HCT116 (cell line): ENCODE measurements around the gene HS3ST2. TPM values are rescaled to one million over a fixed set of nuclear protein-coding genes. Genes with fewer than 3 reads are reported as not detected.

Experiments
- ATAC-seq: fragments of 200-7000 bp; cut with Tn5 transposase; 2 replicates; pipeline ENCODE4 v1.9.1; 2020; ENCODE audit warnings: mild to moderate bottlenecking, moderate library complexity
- BruUV-seq: library from RNA; stranded (reverse); fragments of 400-500 nt; replicated peaks from 2 replicates; lab custom pipeline; 2021; lab: Mats Ljungman, UMichigan
- CTCF ChIA-PET: fragments of 300-600 bp; sonication (Branson Sonifier 250); formaldehyde crosslinking; loops from one replicate; lab custom pipeline; 2021; ENCODE audit warnings: antibody characterized with exemption; lab: Charles Lee
- POLR2A ChIA-PET: fragments of 300-600, 350-600 bp; sonication (Branson Sonifier 250); formaldehyde crosslinking; loops from one replicate; lab custom pipeline; 2021; ENCODE audit warnings: antibody characterized with exemption; lab: Charles Lee
- RAD21 ChIA-PET, 2 experiments: fragments of 300-600 bp; sonication (Branson Sonifier 250); formaldehyde crosslinking; loops; one replicate each; lab custom pipeline; 2023; ENCODE audit warnings: low total read pairs in 2 of 2; ENCODE audit not compliant: uncharacterized antibody in 2 of 2, unreplicated experiment in 2 of 2, low non-redundant PET in 1 of 2; lab: Charles Lee
- DNase-seq: peaks from one replicate; pipeline ENCODE4 v3.0.0-alpha.2; 2010; ENCODE audit warnings: low read depth, low spot score
- H2AFZ ChIP-seq: fragments of 200-600 bp; shearing (Covaris generic), sonication (generic); 2 replicates; pipeline ENCODE4 v1.6.1; 2017; ENCODE audit warnings: low read depth, mixed run types, mixed read lengths, antibody characterized with exemption, low read length; ENCODE audit not compliant: poor library complexity, severe bottlenecking
- H3K27ac ChIP-seq: 2 replicates; pipeline ENCODE4 v1.5.1; 2012; ENCODE audit warnings: low read depth, low read length
- H3K27me3 ChIP-seq: fragments of 200-600 bp; sonication (generic); 2 replicates; pipeline ENCODE4 v1.6.1; 2016; ENCODE audit warnings: mixed run types, low read length, mixed read lengths; ENCODE audit not compliant: insufficient read depth
- H3K36me3 ChIP-seq, 2 experiments: fragments of 200-500 bp in 1 of 2; fragments of 200-600 bp in 1 of 2; sonication (Bioruptor generic) in 1 of 2; sonication (generic) in 1 of 2; 2 replicates each; pipeline versions ENCODE4 v1.5.1 to v1.6.1; 2014 to 2016; ENCODE audit warnings: low read length in 2 of 2, inconsistent platforms in 1 of 2, mixed read lengths in 1 of 2, mixed run types in 1 of 2; ENCODE audit not compliant: insufficient read depth in 2 of 2, control insufficient read depth in 1 of 2
- H3K4me1 ChIP-seq, 2 experiments: fragments of 200-600 bp in 1 of 2; sonication (generic) in 1 of 2; 2 replicates each; pipeline versions ENCODE4 v1.5.1 to v1.6.1; 2012 to 2017; ENCODE audit warnings: low read length in 2 of 2, inconsistent platforms in 1 of 2, mild to moderate bottlenecking in 1 of 2, mixed read lengths in 1 of 2, mixed run types in 1 of 2, moderate library complexity in 1 of 2; ENCODE audit not compliant: insufficient read depth in 2 of 2, control insufficient read depth in 1 of 2
- H3K4me2 ChIP-seq: fragments of 200-600 bp; sonication (generic); 2 replicates; pipeline ENCODE4 v1.6.1; 2017; ENCODE audit warnings: mixed run types, low read length, mixed read lengths
- H3K4me3 ChIP-seq, 2 experiments: fragments of 200-600 bp in 1 of 2; sonication (generic) in 1 of 2; replicated peaks in 1 of 2; 2 replicates each; pipeline ENCODE4 v1.5.1; 2011 to 2016; ENCODE audit warnings: low read length in 2 of 2, control low read depth in 1 of 2, low read depth in 1 of 2, mild to moderate bottlenecking in 1 of 2, mixed read lengths in 1 of 2, mixed run types in 1 of 2
- H3K79me2 ChIP-seq: fragments of 200-600 bp; sonication (generic); 2 replicates; pipeline ENCODE4 v1.6.1; 2017; ENCODE audit warnings: mild to moderate bottlenecking, mixed run types, low read length, moderate library complexity, mixed read lengths; ENCODE audit not compliant: insufficient read depth
- H3K9ac ChIP-seq: fragments of 200-600 bp; sonication (generic); 2 replicates; pipeline ENCODE4 v1.6.1; 2016; ENCODE audit warnings: low read length, mixed read lengths
- H3K9me2 ChIP-seq: fragments of 200-600 bp; sonication (generic), shearing (Covaris generic); 2 replicates; pipeline ENCODE4 v1.6.1; 2017; ENCODE audit warnings: mixed run types, mild to moderate bottlenecking, moderate library complexity; ENCODE audit not compliant: insufficient read depth
- H3K9me3 ChIP-seq, 2 experiments: fragments of 200-500 bp in 1 of 2; fragments of 200-600 bp in 1 of 2; sonication (Bioruptor generic) in 1 of 2; sonication (generic) in 1 of 2; 2 replicates each; pipeline ENCODE4 v1.6.1; 2014 to 2017; ENCODE audit warnings: low read length in 2 of 2, mixed read lengths in 2 of 2, inconsistent platforms in 1 of 2, low read depth in 1 of 2, mild to moderate bottlenecking in 1 of 2, mixed run types in 1 of 2, moderate library complexity in 1 of 2; ENCODE audit not compliant: control insufficient read depth in 1 of 2, insufficient read depth in 1 of 2
- H4K20me1 ChIP-seq: fragments of 200-600 bp; sonication (generic), shearing (Covaris generic); 2 replicates; pipeline ENCODE4 v1.6.1; 2017; ENCODE audit warnings: mixed run types, mild to moderate bottlenecking, moderate library complexity; ENCODE audit not compliant: insufficient read depth
- CEBPB ChIP-seq: IDR thresholded peaks from 2 replicates; pipeline ENCODE4 v1.6.1; 2012; ENCODE audit warnings: low read depth
- EZH2 ChIP-seq: fragments of 200-600 bp; sonication (generic); IDR thresholded peaks from 2 replicates; pipeline ENCODE4 v1.6.1; 2017; ENCODE audit warnings: antibody characterized with exemption, mixed run types
- EZH2phosphoT487 ChIP-seq: fragments of 200-600 bp; IDR thresholded peaks from 2 replicates; pipeline ENCODE4 v1.6.1; 2018; ENCODE audit warnings: antibody characterized with exemption, borderline replicate concordance
- POLR2A ChIP-seq: IDR thresholded peaks from 2 replicates; pipeline ENCODE4 v1.7.0; 2011; ENCODE audit warnings: borderline replicate concordance; ENCODE audit not compliant: insufficient read depth, insufficient read length; ENCODE audit errors: extremely low read depth
- POLR2AphosphoS5 ChIP-seq: IDR thresholded peaks from 2 replicates; pipeline ENCODE4 v1.6.1; 2011; ENCODE audit warnings: mild to moderate bottlenecking, low read depth, low read length, moderate library complexity
- RAD21 ChIP-seq: IDR thresholded peaks from 2 replicates; pipeline ENCODE4 v1.6.1; 2012; ENCODE audit warnings: low read depth, mild to moderate bottlenecking
- SIN3A ChIP-seq: IDR thresholded peaks from 2 replicates; pipeline ENCODE4 v1.6.1; 2012; ENCODE audit warnings: low read depth
- SP1 ChIP-seq: IDR thresholded peaks from 2 replicates; pipeline ENCODE4 v1.6.1; 2012; ENCODE audit warnings: low read depth
- ZFX ChIP-seq: fragments of 450-650 bp; IDR thresholded peaks from 2 replicates; pipeline ENCODE4 v1.6.1; 2017
- intact Hi-C: fragments of 100-400 bp; cut with micrococcal nuclease; formaldehyde crosslinking; loops from 2 replicates; pipeline ENCODE4 v1.10.0; 2022
- total RNA-seq: library from RNA; stranded (reverse); gene quantifications from one replicate; pipeline ENCODE4 v1.2.1, GENCODE V29; 2021; ENCODE audit not compliant: unreplicated experiment
- TF ChIP-seq, protein P1 (sequence below): IDR thresholded peaks from 2 replicates; pipeline ENCODE4 v1.6.1; 2012; ENCODE audit warnings: low read depth
- TF ChIP-seq, protein P2 (sequence below): IDR thresholded peaks from 2 replicates; pipeline ENCODE4 v1.6.1; 2011; ENCODE audit warnings: mild to moderate bottlenecking, low read length, moderate library complexity; ENCODE audit not compliant: insufficient replicate concordance; ENCODE audit errors: extremely low read depth

Gene HS3ST2
- total RNA-seq, 1 experiment from 2014 or later: not detected

DNA sequence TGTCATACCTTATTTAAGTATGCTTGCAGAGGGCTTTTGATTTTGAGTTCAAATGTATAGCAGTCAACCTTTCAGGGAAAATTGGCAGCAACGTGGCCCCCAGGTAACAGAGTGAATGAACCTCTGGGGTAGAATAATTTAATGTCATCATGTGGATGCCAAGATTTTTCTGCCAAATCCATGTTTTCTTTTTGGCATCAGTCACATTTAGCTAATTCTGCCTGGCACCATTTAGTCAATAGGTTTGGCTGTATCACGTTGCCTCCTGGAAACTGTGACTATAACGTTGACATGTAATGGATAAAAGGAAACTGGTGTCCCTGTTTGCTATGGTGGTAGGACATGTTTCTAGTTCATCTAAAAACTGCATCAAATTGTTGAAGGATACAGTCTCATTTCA lies 115.5 kb downstream of the HS3ST2 start:
- DNase-seq (no peak), ATAC-seq (no peak)
- no TSS peak for BruUV-seq
- Histone ChIP-seq H3K4me1 (no peaks in the 10 kb centered on the region), H4K20me1 (no peaks in the 10 kb centered on the region), H3K27me3 (peaks cover 77% of the 10 kb centered on the region), H3K4me2 (no peak overlapping the region), H2AFZ (no peak overlapping the region), H3K9ac (no peak overlapping the region), H3K9me3 (no peaks in the 10 kb centered on the region), H3K79me2 (no peaks in the 10 kb centered on the region), H3K36me3 (no peaks in the 10 kb centered on the region), H3K4me3 (no peak overlapping the region), H3K27ac (no peak overlapping the region), H3K9me2 (no peaks in the 10 kb centered on the region)
- POLR2A ChIA-PET: no interaction called here
- intact Hi-C loops: loop anchor here (2.0 kb wide), 1 partner anchor 55 kb away; no protein-coding TSS in a partner anchor
- CTCF ChIA-PET: no interaction called here
- TF ChIP-seq POLR2AphosphoS5 (no peak), EZH2phosphoT487 (no peak), ZFX (no peak), POLR2A (no peak), CEBPB (no peak), EZH2 (no peak), SIN3A (no peak), RAD21 (no peak), SP1 (no peak)
- TF ChIP-seq, protein P1, sequence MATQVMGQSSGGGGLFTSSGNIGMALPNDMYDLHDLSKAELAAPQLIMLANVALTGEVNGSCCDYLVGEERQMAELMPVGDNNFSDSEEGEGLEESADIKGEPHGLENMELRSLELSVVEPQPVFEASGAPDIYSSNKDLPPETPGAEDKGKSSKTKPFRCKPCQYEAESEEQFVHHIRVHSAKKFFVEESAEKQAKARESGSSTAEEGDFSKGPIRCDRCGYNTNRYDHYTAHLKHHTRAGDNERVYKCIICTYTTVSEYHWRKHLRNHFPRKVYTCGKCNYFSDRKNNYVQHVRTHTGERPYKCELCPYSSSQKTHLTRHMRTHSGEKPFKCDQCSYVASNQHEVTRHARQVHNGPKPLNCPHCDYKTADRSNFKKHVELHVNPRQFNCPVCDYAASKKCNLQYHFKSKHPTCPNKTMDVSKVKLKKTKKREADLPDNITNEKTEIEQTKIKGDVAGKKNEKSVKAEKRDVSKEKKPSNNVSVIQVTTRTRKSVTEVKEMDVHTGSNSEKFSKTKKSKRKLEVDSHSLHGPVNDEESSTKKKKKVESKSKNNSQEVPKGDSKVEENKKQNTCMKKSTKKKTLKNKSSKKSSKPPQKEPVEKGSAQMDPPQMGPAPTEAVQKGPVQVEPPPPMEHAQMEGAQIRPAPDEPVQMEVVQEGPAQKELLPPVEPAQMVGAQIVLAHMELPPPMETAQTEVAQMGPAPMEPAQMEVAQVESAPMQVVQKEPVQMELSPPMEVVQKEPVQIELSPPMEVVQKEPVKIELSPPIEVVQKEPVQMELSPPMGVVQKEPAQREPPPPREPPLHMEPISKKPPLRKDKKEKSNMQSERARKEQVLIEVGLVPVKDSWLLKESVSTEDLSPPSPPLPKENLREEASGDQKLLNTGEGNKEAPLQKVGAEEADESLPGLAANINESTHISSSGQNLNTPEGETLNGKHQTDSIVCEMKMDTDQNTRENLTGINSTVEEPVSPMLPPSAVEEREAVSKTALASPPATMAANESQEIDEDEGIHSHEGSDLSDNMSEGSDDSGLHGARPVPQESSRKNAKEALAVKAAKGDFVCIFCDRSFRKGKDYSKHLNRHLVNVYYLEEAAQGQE: no peak
- TF ChIP-seq, protein P2, sequence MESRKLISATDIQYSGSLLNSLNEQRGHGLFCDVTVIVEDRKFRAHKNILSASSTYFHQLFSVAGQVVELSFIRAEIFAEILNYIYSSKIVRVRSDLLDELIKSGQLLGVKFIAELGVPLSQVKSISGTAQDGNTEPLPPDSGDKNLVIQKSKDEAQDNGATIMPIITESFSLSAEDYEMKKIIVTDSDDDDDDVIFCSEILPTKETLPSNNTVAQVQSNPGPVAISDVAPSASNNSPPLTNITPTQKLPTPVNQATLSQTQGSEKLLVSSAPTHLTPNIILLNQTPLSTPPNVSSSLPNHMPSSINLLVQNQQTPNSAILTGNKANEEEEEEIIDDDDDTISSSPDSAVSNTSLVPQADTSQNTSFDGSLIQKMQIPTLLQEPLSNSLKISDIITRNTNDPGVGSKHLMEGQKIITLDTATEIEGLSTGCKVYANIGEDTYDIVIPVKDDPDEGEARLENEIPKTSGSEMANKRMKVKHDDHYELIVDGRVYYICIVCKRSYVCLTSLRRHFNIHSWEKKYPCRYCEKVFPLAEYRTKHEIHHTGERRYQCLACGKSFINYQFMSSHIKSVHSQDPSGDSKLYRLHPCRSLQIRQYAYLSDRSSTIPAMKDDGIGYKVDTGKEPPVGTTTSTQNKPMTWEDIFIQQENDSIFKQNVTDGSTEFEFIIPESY: no peak
- RAD21 ChIA-PET: no interaction called here
